Lower leg skin (tissue), 4 donors: ENCODE results near the gene LRRC72. TPM values are rescaled to one million over a fixed set of nuclear protein-coding genes. Genes with fewer than 3 reads are reported as not detected.
"Not testable (repeated sequence)": the region's sequence is repeated elsewhere in the genome, so short reads cannot be mapped to it uniquely, and the experiment has no call there.

Source experiments
- DNase-seq, 2 donors: peaks; one replicate each; pipeline ENCODE4 v3.0.0-alpha.2; 2019; ENCODE audit warnings: low spot score in 2 of 2
- H3K4me3 ChIP-seq: fragments of 200-600 bp; sonication (generic); 2 replicates; pipeline ENCODE4 v1.5.1; 2017; ENCODE audit warnings: mild to moderate bottlenecking, low read depth; ENCODE audit not compliant: poor library complexity, severe bottlenecking
- CTCF ChIP-seq, 3 donors: fragments of 450-650 bp; IDR thresholded peaks; one replicate each; pipeline ENCODE4 v1.5.1; 2016; ENCODE audit warnings: antibody characterized with exemption in 3 of 3, mild to moderate bottlenecking in 3 of 3, moderate library complexity in 2 of 3
- POLR2A ChIP-seq, 2 donors: fragments of 450-650 bp; IDR thresholded peaks; one replicate each; pipeline ENCODE4 v1.6.1; 2016 to 2017; ENCODE audit warnings: antibody characterized with exemption in 2 of 2, mild to moderate bottlenecking in 1 of 2, moderate library complexity in 1 of 2
- WGBS, 2 donors: methylation state at CpG; one replicate each; pipeline ENCODE4 v1.1.5; 2018; 5-methylcytosine and 5-hydroxymethylcytosine counted together
- intact Hi-C: fragments of 100-400 bp; cut with DNase I; formaldehyde crosslinking; loops from one replicate; pipeline ENCODE4 v1.15.0; 2023; ENCODE audit warnings: low total_unique reads
- total RNA-seq, 4 donors: library from RNA; depleted of rRNA; stranded (reverse); fragments of >200 nt; gene quantifications; one replicate each; pipeline ENCODE4 v1.1.0, GENCODE V29; 2016

The LRRC72 gene
- total RNA-seq, 4 donors from 2014 or later = not detected

- no peak for DNase-seq
- intact Hi-C loops = no loop called here
- 35 to 65% methylated on average over 2 of the region's 2 CpGs for WGBS, 2 donors
- TF ChIP-seq CTCF (IDR thresholded peaks at IDR 0.05) (no peak), POLR2A (IDR thresholded peaks at IDR 0.05) (no peak)
- no peak overlapping the region for H3K4me3 ChIP-seq
These were observed 63.3 kb downstream of the LRRC72 start for GRCh38 chr7:16589881-16590280.

GRCh38 chr7:16590424-16590823 lies 63.8 kb downstream of the LRRC72 start:
- intact Hi-C loops = no loop called here
- H3K4me3 ChIP-seq = no peak overlapping the region
- no peak for DNase-seq
- 31 to 39% methylated on average over 1 of the region's 1 CpG for WGBS, 2 donors
- no peak for TF ChIP-seq CTCF (IDR thresholded peaks at IDR 0.05)
- TF ChIP-seq POLR2A (IDR thresholded peaks at IDR 0.05) = no peak

- H3K4me3 ChIP-seq = no peak overlapping the region
- WGBS, 2 donors = 78 to 100% methylated on average over 3 of the region's 3 CpGs
- DNase-seq = no peak
- TF ChIP-seq CTCF (IDR thresholded peaks at IDR 0.05) = no peak
- no peak for TF ChIP-seq POLR2A (IDR thresholded peaks at IDR 0.05)
- intact Hi-C loops = no loop called here
These were observed 65.8 kb downstream of the LRRC72 start for GRCh38 chr7:16592395-16592794.

- DNase-seq = no peak
- H3K4me3 ChIP-seq = no peak overlapping the region
- TF ChIP-seq CTCF (IDR thresholded peaks at IDR 0.05) (no peak), POLR2A (IDR thresholded peaks at IDR 0.05) (no peak)
- intact Hi-C loops = no loop called here
These were observed 67.4 kb downstream of the LRRC72 start for GRCh38 chr7:16594061-16594460.

GRCh38 chr7:16594676-16595075 lies 68.1 kb downstream of the LRRC72 start:
- WGBS, 2 donors = 85 to 95% methylated on average over 1 of the region's 1 CpG
- TF ChIP-seq CTCF (IDR thresholded peaks at IDR 0.05) (no peak), POLR2A (IDR thresholded peaks at IDR 0.05) (no peak)
- intact Hi-C loops = no loop called here
- H3K4me3 ChIP-seq = no peak overlapping the region
- DNase-seq = no peak

- intact Hi-C loops, H3K4me3 ChIP-seq, DNase-seq: not testable (repeated sequence)
- 79 to 81% methylated on average over 4 of the region's 4 CpGs for WGBS, 2 donors
These were observed 69.0 kb downstream of the LRRC72 start for GRCh38 chr7:16595596-16595995.
